HUDEP-2 (cell line): ENCODE results near the gene STK26.
"Not testable (repeated sequence)": the region's sequence is repeated elsewhere in the genome, so short reads cannot be mapped to it uniquely, and the experiment has no call there.

ENCODE experiments used
- DNase-seq, 76 experiments: peaks; one replicate each; lab custom pipeline; 2025; ENCODE audit not compliant: unreplicated experiment in 76 of 76; lab: John Stamatoyannopoulos, UW

The STK26 gene

DNA sequence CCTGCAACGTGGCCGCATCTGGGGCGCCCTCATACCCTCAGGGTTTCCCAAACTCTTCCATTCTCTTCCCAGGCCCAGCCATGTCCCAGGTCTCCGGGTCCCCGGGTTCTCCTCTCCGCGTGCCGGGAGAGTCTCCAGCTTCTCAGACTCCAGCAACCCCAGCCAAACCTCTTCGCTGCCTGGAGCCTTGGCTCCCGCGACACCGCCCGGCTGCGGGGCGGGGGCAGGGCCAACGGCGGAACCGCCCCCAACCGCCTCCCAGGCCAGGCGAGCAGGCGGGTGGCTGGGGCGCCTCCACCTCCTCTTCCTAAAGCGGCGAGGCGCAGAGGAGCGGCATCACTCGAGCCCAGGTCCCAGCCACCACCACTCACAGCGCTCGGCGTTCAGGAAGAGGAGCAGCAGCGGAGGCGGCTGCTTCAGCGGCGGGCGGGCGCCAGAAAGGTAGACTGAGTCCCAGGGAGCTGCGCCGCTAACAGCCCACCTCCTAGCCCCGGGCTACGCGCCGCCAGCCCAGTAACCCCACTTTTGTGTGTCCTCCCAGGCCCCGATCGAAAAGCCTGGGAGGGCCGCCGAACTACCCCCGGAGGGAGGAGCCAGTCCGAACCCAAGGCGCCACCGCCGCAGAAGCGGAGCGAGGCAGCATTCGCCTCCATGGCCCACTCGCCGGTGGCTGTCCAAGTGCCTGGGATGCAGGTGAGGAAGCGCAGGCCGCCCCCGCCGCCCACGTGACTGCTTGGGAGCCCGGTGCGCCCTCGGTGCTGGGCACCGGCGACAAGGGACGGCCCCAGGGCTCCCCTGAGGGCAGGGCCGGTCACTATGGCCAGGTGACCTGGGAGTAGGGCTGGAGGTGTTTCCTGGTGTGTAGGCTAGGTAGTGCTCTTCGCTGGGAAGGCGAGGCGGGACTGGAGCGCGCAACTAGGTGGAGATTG lies at the start of gene STK26:
Gene STK26, plus strand, starts transcription at position 336 of the 929 bp plus-strand sequence. Its CDS starts 316 bp downstream, at position 652.
- peak in 75 of 76 experiments; percentile 2 to 79 (median 56) for DNase-seq

DNA sequence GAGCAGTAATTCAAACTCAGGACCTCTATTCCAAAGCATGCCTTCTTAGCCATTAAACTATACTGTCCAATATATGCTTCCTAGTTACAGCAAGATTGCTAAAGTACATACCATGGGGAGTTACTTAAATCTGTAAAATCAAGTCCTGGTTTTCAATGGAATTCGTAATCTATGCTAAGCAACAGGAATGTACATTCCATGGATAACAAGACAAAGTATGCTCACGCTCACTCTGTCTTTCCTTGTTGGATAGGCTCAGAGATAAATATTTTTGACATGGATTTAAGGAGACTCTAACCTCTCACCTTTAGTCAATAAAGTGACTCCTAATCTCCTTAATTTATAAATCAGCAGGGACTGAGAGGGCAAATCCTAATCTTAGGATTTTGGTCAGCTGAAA lies 47.3 kb upstream of the STK26 start:
- DNase-seq = no peak

DNA sequence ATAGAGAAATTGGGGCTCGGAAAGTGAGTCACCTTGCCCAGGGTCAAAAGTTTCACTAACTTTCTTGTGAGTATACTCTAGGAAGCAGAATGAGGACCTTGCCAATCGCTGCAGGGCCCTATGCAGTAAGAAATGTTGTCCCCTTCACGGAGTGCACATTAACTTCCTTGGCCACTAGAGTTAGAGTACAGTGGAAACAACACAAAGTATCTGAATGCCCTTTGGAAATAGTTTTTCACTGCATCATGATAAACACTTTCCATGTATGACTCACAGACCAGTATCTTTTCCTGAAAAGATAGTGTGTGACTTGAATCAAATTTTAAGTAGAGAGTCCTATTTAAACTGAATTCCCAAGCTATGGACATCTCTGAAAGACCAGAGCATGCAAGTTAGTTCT lies 45.5 kb upstream of the STK26 start:
- no peak for DNase-seq

DNA sequence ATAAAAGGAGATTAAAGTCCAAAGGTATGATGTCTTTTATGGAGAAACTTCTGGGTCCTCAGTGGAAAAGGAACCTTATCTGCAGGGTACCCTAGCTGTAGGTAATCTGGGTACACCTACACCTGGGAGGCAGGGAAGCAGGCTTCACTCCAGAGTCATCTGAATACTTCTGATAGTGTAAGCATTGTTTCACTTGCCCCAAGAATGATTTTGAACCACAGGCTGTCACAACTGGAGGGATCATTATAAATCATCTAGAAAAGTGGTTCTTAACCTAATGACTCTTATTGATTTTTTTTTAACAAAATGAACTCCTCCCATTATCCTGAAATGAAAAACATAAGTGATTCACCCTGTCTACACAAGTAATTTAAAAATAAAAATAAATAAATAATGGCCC lies 44.0 kb upstream of the STK26 start:
- no peak for DNase-seq

DNA sequence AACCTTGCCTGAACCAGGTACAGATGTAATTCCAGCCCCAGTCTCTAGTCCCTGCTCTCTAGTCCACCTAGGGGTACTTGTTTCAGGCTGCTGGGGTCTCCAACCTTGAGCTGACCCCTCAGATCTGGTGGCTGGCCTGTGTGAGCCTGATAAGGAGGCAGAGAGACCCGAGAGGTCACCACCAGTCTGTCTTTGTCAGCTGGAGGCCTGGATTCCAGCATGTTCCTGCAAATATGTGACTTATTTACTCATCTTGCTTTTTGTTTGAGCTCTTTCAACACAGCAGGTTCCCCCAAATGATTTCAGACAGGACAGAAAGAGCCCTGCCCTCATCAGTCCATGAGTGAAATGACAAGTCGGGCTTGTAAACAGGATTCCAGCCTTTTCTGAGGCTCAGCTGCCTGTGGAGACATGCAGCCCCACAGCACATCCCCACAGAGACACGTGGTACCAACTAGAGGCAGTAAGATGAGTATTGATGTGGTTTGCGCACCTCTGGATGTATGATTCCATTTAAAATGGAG lies 37.5 kb upstream of the STK26 start:
- DNase-seq = no peak

DNA sequence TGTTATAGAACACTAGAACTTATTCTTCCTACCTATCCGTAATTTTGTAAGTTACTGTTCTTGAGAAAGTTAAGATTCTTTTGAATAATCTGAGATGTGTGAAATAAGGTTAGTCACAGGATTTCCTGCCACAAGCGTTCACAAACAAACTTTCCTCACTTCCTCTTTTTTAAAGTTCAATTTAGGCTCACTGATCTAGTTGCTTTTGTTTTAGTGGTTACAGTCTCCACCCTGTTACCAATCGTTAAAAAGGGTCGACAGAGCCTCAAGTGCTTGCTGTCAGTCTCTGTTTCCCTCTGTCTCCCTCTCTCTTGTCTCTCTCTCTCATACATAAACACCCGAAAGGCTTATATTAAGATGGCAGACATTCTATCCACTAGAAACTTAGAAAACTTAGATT lies 35.9 kb upstream of the STK26 start:
- peak in 3 of 76 experiments; percentile 0 to 10 (median 4) for DNase-seq

DNA sequence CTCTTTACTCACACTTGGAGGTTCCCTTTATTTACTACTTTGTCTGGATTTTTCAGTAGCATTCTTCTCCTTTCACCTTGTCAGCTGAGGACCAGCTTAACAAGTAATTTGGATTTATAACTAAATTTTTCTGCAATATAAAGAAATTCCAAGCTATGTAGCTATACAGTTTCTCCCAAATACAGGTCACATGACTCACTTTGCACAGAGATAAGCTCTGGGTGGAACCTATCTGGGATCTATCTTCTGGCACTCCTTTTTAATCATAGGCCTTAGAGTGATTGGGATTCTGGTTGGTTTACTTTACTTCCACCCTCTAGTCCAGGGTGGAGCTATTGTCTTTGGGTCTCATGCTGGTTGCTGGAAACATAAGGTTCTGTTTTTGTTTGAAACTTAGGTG lies 34.9 kb upstream of the STK26 start:
- DNase-seq = no peak

DNA sequence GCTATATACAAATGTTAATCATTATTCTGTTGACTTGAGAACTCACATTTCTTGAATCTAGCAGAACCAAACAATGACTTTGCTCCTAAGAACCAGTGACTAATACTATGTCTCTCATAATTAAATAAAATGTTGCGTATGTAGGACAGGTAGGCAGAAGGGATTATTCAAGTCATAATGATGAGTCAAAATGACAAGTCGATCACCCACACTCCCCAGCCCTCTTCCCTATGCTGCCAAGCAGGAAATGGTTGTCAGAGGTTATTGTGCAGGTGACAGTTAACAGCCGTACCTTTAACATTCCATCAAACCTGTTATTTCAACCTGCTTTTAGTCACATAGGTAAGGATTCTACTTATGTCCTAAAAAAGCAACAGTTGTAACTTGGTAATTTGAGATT lies 22.0 kb upstream of the STK26 start:
- no peak for DNase-seq

DNA sequence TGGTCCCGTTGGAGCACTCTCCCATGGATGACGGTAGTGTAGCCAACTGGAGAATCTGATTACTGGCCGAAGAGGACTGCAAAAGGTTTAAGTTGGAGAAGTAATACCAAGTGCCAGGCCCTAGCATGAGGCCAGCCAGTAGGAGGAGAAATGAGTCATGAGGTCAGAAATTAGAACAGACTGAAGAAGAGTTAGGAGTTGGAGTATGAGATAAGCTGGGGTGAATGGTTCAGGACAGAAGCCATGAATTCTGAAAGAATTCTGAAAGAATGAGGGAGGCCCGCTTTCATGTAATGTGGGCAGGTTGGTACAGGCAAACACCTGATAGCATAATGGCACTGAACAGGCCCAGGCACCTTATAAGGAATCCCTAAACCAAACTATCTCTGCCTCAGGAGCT lies 18.4 kb upstream of the STK26 start:
- peak in 4 of 76 experiments; percentile 2 to 4 (median 3) for DNase-seq

DNA sequence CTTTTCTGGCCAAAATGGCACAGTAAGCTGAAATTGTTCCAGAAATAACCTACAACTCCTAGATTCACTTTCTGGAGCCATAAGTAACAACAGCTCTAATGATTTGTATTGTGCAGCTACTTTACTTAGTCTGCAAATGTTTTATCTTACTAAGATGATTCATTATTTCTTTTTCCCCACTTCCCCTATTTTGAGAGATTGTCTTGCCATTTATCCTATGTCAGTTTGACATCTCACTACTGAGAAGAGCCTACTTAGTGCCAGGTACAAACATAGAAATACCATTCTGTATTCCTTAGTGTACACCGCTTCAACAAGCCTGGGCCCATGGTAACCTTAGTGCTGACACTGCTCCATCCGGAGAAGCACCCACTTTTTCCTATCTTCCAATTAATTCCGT lies 13.8 kb upstream of the STK26 start:
- DNase-seq = no peak

DNA sequence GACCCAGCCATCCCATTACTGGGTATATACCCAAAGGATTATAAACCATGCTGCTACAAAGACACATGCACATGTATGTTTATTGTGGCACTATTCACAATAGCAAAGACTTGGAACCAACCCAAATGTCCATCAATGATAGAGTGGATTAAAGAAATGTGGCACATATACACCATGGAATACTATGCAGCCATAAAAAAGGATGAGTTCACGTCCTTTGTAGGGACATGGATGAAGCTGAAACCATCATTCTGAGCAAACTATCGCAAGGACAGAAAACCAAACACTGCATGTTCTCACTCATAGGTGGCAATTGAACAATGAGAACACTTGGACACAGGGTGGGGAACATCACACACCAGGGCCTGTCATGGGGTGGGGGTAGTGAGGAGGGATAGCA lies 12.9 kb upstream of the STK26 start:
- DNase-seq = not testable (repeated sequence)

DNA sequence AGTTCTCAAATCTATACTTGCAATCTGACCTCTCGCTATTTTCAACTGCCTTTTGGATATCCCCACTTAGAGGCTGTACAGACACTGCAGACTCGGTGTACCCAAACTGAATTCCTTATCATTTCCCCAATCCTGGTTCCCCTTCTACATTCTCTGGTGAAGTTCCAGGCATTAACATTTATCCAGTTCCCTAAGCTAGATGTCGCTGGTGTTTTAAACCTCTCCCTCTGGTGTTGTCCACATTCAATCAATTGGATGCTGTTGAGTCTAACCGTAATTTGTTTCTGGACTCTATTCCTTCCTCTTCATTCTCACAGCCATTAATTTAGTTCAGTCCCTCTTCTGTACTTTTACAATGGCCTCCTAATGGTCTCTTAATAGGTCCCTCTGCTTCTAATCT lies 7.2 kb upstream of the STK26 start:
- DNase-seq = no peak

DNA sequence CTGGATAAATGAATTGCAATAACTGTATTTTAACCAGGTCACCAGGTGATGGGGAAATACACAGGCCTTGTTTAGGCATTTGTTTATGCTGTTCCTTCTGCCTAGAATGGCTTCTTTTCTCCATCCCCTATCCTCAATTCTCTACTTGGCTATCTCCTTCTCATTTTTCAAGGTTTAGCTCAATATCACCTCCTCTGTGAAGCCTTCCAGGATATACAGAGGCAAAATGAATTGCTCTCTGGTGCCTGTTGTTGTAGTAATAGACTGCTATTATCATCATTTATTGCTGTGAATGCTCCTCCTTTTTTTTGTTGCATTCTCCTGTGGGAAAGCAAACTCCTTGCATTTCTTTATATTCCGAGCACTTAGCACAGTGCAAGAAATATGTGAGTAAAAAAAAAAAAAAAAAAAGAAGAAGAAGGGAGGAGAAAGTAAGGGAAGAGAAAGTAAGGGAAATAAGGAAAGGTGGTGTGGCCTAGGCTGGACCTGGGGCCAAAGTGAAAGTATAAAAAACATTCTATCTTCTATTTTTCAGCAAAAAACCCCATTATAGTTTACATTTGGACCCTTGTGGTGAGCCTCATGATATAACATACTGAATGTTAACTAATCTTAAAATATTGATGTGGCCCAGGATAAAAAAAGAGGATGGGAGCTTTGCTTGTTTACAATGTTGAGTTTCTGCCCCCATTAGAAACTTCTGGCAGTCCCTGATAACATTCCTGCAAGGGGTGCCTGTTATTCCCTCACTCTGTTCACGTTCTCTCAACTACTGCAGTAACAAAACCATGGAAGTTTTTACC lies 6.3 kb upstream of the STK26 start:
- DNase-seq = no peak

DNA sequence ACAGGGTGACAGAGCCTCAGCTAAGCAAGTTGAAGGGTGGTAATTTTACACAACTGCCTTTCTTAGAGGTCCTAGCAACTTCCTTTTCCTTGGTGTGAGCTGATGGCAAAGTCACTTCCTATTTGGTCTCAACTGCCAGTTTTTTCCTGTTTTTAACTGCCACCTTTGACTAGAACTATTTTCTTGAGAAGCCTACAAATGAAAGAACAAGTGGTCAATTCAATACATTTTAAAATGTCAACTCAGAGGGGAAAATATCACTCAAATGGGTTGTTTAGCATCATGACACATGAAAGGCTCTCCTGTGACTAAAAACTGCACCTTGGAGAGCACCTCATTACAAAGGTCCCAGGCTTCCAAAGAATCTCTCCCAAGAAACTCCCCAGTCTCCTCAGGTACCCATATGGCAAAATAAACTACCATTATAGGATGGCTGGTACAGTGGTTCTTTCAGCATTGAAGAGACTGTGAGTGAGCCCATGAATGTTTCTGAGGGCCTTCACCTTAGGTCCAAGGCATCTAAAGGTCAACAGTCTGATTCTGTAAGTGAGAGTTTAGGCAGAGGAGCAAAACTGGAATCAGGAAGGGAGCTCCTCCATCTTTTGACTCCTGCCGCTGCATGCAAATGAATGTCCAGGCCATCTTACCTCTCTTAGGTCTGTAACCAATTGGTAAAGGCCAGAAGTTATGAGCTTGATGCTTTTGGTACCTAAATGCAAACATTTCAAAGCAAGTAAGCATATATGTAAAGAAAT lies 5.5 kb upstream of the STK26 start:
- peak in 9 of 76 experiments; percentile 0 to 52 (median 32) for DNase-seq

DNA sequence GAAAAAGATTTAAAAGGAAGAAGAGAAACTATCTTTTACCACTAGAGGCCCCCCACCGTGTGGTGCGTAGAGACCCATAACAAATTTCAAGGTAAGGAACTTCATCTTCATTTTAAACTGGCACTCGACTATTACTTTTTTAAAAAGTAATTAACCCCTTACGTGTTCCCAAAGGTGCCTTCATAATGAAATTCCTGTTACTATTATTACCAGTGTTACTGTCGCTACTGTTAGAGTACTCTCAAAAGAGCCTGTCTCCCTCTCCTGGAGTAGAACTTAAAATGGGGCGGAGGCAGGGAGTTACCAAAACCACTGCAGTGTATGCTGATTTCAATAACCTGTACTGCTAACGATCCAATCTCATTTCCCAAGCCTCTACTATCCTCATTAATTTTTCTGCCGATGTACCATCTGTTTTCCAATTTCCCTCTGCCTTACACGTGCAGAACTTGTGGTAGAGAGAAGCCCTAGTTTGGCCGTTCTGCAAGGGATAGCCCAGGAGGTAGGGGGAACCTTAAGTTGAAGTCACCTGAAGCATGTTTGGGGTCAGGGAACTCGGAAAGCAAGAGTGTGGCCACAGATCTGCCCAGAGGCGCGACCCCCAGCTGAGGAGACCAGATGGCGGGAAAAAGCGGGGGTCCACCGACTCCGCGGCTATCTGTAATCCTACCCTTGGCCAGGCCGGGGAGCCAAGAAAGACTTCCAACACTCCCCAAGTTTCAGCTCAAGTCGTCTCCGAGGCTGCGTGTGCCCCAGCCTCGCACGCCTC lies 720 bp upstream of the STK26 start:
- peak in 25 of 76 experiments; percentile 0 to 51 (median 19) for DNase-seq

DNA sequence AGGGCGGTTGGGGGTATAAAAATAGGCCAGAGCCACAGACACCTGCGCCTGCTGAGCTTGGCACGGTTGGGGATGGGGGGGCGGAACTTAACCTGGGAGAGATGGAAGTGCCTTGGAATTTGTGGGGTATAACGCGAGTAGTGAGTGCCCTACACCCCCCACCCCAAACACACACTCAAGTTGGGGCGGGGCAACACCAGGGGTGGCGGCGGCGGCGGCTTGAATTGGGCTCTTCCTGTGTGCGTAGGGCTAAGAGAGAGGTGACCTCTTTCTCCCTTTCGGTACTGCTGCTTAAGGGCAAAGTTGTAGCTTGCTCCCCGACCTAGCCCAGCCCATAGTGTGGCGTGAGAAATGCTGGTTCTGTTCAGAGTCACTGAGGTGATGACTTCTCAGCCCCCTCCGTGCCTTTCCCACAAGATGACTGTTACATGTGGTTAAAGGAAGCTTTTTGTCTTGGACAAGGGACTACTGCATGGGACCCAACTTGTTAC lies 839 bp downstream of the STK26 start:
- peak in 48 of 76 experiments; percentile 0 to 46 (median 9) for DNase-seq

DNA sequence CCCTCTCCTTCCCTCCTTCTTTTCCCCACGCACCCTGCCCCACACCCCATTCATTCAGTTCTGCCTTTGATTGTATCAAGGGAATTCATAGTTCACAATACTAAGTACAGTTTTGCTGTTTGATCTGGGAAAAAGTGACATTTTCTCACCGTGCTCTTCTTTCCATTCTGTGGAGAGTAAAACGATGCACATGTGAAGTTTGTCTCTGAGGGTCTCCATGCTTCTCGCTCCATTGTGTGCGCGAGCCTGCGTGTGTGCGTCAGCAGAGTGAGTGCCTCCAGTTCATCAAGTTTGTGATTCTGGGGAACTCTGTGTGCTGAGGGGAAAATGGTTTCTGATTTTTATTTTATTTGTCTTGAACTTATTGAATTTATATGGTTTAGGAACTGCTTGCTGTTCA lies 1.9 kb downstream of the STK26 start:
- peak in 10 of 76 experiments; percentile 0 to 11 (median 2) for DNase-seq

DNA sequence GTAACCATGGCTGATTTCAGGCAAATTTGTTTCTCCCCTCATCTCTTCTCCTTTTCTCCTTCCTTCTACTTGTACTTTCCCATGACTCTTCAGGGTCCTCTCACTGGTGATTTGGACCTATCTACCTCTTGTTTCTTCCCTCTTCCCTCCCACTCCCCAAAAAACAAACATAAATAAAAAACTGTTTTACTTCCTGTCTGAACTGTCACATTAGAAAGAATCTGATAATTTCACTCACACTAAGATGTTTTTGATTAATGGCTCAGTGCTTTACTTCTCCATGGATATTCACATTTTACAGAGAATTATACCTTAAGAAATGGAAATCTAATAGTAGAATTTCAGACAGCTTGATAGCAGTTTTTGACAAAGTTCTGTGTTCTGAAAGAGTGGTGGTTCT lies 7.2 kb downstream of the STK26 start:
- DNase-seq = no peak

DNA sequence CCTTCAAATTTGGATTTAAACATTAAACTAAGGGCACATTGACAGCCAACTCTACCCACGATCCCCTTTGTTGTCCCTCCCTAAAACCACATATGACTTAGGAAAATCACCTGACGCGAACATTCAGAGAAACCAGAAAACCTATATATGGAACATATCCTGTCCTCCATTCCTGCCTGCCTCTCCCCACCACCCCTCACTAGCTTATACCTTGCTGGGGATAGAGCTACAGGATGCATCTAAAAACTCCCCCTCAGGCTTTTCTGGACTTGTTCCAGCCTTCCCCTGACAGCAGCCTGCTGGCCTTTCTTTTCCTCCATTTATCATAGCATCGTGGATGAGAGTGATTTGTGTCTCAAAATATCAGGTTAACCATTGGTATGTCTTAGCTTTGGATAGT lies 8.8 kb downstream of the STK26 start:
- no peak for DNase-seq

DNA sequence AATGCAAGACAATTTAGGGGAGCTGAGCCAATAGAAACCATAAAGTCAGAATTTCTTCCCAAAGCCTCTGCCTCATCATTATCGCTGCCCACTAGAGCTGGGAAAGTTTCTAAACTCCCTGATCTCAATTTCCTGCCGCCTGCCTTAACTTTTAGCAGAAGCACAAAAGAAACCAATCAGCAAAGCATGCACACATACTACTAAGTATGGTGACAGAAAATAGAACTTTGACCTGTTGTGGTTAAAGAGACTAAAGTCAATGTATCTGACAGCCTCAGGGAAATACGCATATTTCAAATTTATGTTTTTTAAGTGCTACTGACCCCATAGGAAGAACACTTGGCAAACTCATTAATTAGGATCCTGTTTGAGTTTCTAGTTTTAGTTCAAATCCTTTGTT lies 10.1 kb downstream of the STK26 start:
- no peak for DNase-seq
